IPS DF 4.7 (cell line): Measurements from ENCODE around the gene SERPINA5.
"Not testable (repeated sequence)": the region's sequence is repeated elsewhere in the genome, so short reads cannot be mapped to it uniquely, and the experiment has no call there.

Experiments used
- DNase-seq: peaks from one replicate; pipeline ENCODE4 v3.0.0-alpha.2; 2013; ENCODE audit warnings: low spot score; ENCODE audit errors: extremely low read depth

SERPINA5 gene

GRCh38 chr14:94573475-94574277 is 7.5 kb upstream of the SERPINA5 start:
- no peak for DNase-seq

- DNase-seq: no peak
These were observed 6.9 kb upstream of the SERPINA5 start for GRCh38 chr14:94574336-94574735.

- DNase-seq: no peak
These were observed 5.3 kb upstream of the SERPINA5 start for GRCh38 chr14:94575730-94576585.

GRCh38 chr14:94577472-94577871 is 3.8 kb upstream of the SERPINA5 start:
- DNase-seq: not testable (repeated sequence)

GRCh38 chr14:94578712-94579111 is 2.5 kb upstream of the SERPINA5 start:
- no peak for DNase-seq

GRCh38 chr14:94582199-94582750 is 1.0 kb downstream of the SERPINA5 start:
- DNase-seq: no peak

GRCh38 chr14:94582851-94583250 is 1.6 kb downstream of the SERPINA5 start:
- no peak for DNase-seq

GRCh38 chr14:94583557-94583956 is 2.3 kb downstream of the SERPINA5 start:
- DNase-seq: no peak

- no peak for DNase-seq
These were observed 3.5 kb downstream of the SERPINA5 start for GRCh38 chr14:94584591-94585280.

GRCh38 chr14:94586635-94587034 is 5.4 kb downstream of the SERPINA5 start:
- DNase-seq: no peak

GRCh38 chr14:94588311-94588710 is 7.1 kb downstream of the SERPINA5 start:
- DNase-seq: no peak

- DNase-seq: no peak
These were observed 9.8 kb downstream of the SERPINA5 start for GRCh38 chr14:94591073-94591472.

- no peak for DNase-seq
These were observed 10.6 kb downstream of the SERPINA5 start for GRCh38 chr14:94591871-94592270.

GRCh38 chr14:94592457-94592856 is 11.2 kb downstream of the SERPINA5 start:
- no peak for DNase-seq

- DNase-seq: no peak
These were observed 12.1 kb downstream of the SERPINA5 start for GRCh38 chr14:94593376-94593748.

- DNase-seq: no peak
These were observed 12.7 kb downstream of the SERPINA5 start for GRCh38 chr14:94593749-94594431.

GRCh38 chr14:94594441-94594840 is 13.2 kb downstream of the SERPINA5 start:
- DNase-seq: no peak

GRCh38 chr14:94595912-94596311 is 14.7 kb downstream of the SERPINA5 start:
- DNase-seq: no peak

GRCh38 chr14:94596361-94596760 is 15.1 kb downstream of the SERPINA5 start:
- no peak for DNase-seq

- no peak for DNase-seq
These were observed 16.6 kb downstream of the SERPINA5 start for GRCh38 chr14:94597788-94598187.

- no peak for DNase-seq
These were observed 17.2 kb downstream of the SERPINA5 start for GRCh38 chr14:94598506-94598815.
